ENCODE measurements around the gene RPTOR. TPM values are rescaled to one million over a fixed set of nuclear protein-coding genes. Genes with fewer than 3 reads are reported as not detected.

Gene RPTOR
- total and polyA plus RNA-seq, 12 donors = 7.9 to 30.3 (median 25.6) TPM

GRCh38 chr17:80862978-80863377 lies 318.3 kb downstream of the RPTOR start:
- no peak for DNase-seq
- intact Hi-C loops (cut with DNase I) = loop anchor here in 2 of 10 donors (5.0 to 10.0 kb wide), 3 partner anchors 104 to 438 kb away; no protein-coding TSS in a partner anchor
- no peak for ATAC-seq
- TF ChIP-seq CTCF (IDR thresholded peaks at IDR 0.05) = no peak
- peaks cover 0 to 19% (median 0%) of the 10 kb centered on the region in 9 donors for H3K36me3 ChIP-seq
- H3K4me3 ChIP-seq = no peak overlapping the region
- H3K27me3 ChIP-seq = no peaks in the 10 kb centered on the region
- WGBS, 2 donors = 98% methylated on average over 10 of the region's 10 CpGs
- no peak overlapping the region for H3K27ac ChIP-seq
- peaks cover 0 to 4% (median 0%) of the 10 kb centered on the region in 11 donors for H3K9me3 ChIP-seq
- H3K4me1 ChIP-seq = peaks cover 0 to 23% (median 11%) of the 10 kb centered on the region in 9 donors

- Histone ChIP-seq H3K27ac (no peak overlapping the region), H3K4me3 (no peak overlapping the region), H3K36me3 (peaks cover 0 to 19% (median 0%) of the 10 kb centered on the region in 9 donors), H3K4me1 (peaks cover 0 to 23% (median 11%) of the 10 kb centered on the region in 9 donors), H3K27me3 (no peaks in the 10 kb centered on the region), H3K9me3 (peaks cover 0 to 4% (median 0%) of the 10 kb centered on the region in 11 donors)
- 98% methylated on average over 13 of the region's 13 CpGs for WGBS, 2 donors
- intact Hi-C loops (cut with DNase I) = loop anchor here in 2 of 10 donors (5.0 to 10.0 kb wide), 3 partner anchors 104 to 439 kb away; no protein-coding TSS in a partner anchor
- no peak for DNase-seq
- no peak for TF ChIP-seq CTCF (IDR thresholded peaks at IDR 0.05)
- ATAC-seq = no peak
Measured at GRCh38 chr17:80863626-80864025, 319.0 kb downstream of the RPTOR start.

GRCh38 chr17:80864751-80865150 lies 320.1 kb downstream of the RPTOR start:
- ATAC-seq = no peak
- 97 to 99% methylated on average over 6 of the region's 6 CpGs for WGBS, 2 donors
- intact Hi-C loops (cut with DNase I) = loop anchor here in 8 of 10 donors (5.0 to 10.0 kb wide), 6 partner anchors 103 to 440 kb away; no protein-coding TSS in a partner anchor
- peaks cover 0 to 19% (median 0%) of the 10 kb centered on the region in 9 donors for H3K36me3 ChIP-seq
- no peak for DNase-seq
- peaks cover 0 to 15% (median 2%) of the 10 kb centered on the region in 9 donors for H3K4me1 ChIP-seq
- H3K9me3 ChIP-seq = peaks cover 0 to 4% (median 0%) of the 10 kb centered on the region in 11 donors
- no peak overlapping the region for H3K27ac ChIP-seq
- no peak overlapping the region for H3K4me3 ChIP-seq
- TF ChIP-seq CTCF (IDR thresholded peaks at IDR 0.05) = no peak
- no peaks in the 10 kb centered on the region for H3K27me3 ChIP-seq

GRCh38 chr17:80866050-80866793 lies 321.6 kb downstream of the RPTOR start:
- peak; percentile 63 to 75 for DNase-seq
- H3K27ac ChIP-seq = no peak overlapping the region
- peak in 6 of 8 donors; percentile 54 to 80 (median 70) for ATAC-seq
- TF ChIP-seq CTCF (IDR thresholded peaks at IDR 0.05) = peak; percentile 55 to 86 (median 77)
- intact Hi-C loops (cut with DNase I) = loop anchor here in 8 of 10 donors (1.0 to 10.0 kb wide), 7 partner anchors 104 to 441 kb away; no protein-coding TSS in a partner anchor
- H3K9me3 ChIP-seq = peaks cover 0 to 4% (median 0%) of the 10 kb centered on the region in 11 donors
- H3K36me3 ChIP-seq = peaks cover 0 to 14% (median 0%) of the 10 kb centered on the region in 9 donors
- WGBS, 2 donors = 15 to 16% methylated on average over 8 of the region's 8 CpGs
- H3K4me3 ChIP-seq = no peak overlapping the region
- peaks cover 0 to 23% (median 3%) of the 10 kb centered on the region in 9 donors for H3K4me1 ChIP-seq
- no peaks in the 10 kb centered on the region for H3K27me3 ChIP-seq
